GM23248 (cell line): Measurements from ENCODE around the gene MYT1. TPM values are rescaled to one million over a fixed set of nuclear protein-coding genes. Genes with fewer than 3 reads are reported as not detected.

Experiments
- DNase-seq: peaks from one replicate; pipeline ENCODE4 v3.0.0-alpha.2; 2015
- H2AFZ ChIP-seq: fragments of 200-600 bp; sonication (generic); 2 replicates; pipeline ENCODE4 v1.6.1; 2016; ENCODE audit warnings: antibody characterized with exemption
- H3F3A ChIP-seq: fragments of 200-600 bp; sonication (generic); 2 replicates; pipeline ENCODE4 v1.6.1; 2016; ENCODE audit warnings: mild to moderate bottlenecking, antibody characterized with exemption, mixed run types; ENCODE audit not compliant: insufficient read depth
- H3K27ac ChIP-seq: fragments of 200-600 bp; sonication (generic); 2 replicates; pipeline ENCODE4 v1.5.1; 2016; ENCODE audit warnings: mild to moderate bottlenecking
- H3K27me3 ChIP-seq: fragments of 200-600 bp; sonication (generic); replicated peaks from 2 replicates; pipeline ENCODE4 v1.6.1; 2016; ENCODE audit warnings: mild to moderate bottlenecking; ENCODE audit not compliant: insufficient read depth
- H3K36me3 ChIP-seq: fragments of 200-600 bp; sonication (generic); 2 replicates; pipeline ENCODE4 v1.6.1; 2016; ENCODE audit warnings: low read depth, mild to moderate bottlenecking
- H3K4me1 ChIP-seq: fragments of 200-600 bp; sonication (generic); 2 replicates; pipeline ENCODE4 v1.6.1; 2016; ENCODE audit warnings: mild to moderate bottlenecking; ENCODE audit not compliant: insufficient read depth
- H3K4me2 ChIP-seq: fragments of 200-600 bp; sonication (generic); one replicate; pipeline ENCODE4 v1.6.1; 2016; ENCODE audit warnings: mild to moderate bottlenecking; ENCODE audit not compliant: unreplicated experiment
- H3K4me3 ChIP-seq: fragments of 200-600 bp; sonication (generic); 2 replicates; pipeline ENCODE4 v1.5.1; 2016; ENCODE audit warnings: mild to moderate bottlenecking
- H3K79me2 ChIP-seq: fragments of 200-600 bp; sonication (generic); 2 replicates; pipeline ENCODE4 v1.6.1; 2016; ENCODE audit warnings: mild to moderate bottlenecking; ENCODE audit not compliant: insufficient read depth
- H3K9ac ChIP-seq: fragments of 200-600 bp; sonication (generic); 2 replicates; pipeline ENCODE4 v1.6.1; 2016; ENCODE audit warnings: mild to moderate bottlenecking
- H3K9me2 ChIP-seq: fragments of 200-600 bp; sonication (generic); 2 replicates; pipeline ENCODE4 v1.6.1; 2016; ENCODE audit warnings: mixed run types, mild to moderate bottlenecking, moderate library complexity; ENCODE audit not compliant: insufficient read depth
- H3K9me3 ChIP-seq: fragments of 200-600 bp; sonication (generic); one replicate; pipeline ENCODE4 v1.6.1; 2017; ENCODE audit warnings: low read depth
- H4K20me1 ChIP-seq: fragments of 200-600 bp; sonication (generic); 2 replicates; pipeline ENCODE4 v1.6.0; 2016; ENCODE audit not compliant: insufficient read depth
- EZH2 ChIP-seq: fragments of 200-600 bp; sonication (generic); IDR thresholded peaks from 2 replicates; pipeline ENCODE4 v1.6.1; 2018; ENCODE audit warnings: antibody characterized with exemption, mild to moderate bottlenecking; ENCODE audit not compliant: insufficient read depth, poor library complexity, severe bottlenecking
- EZH2phosphoT487 ChIP-seq: fragments of 200-600 bp; sonication (generic); IDR thresholded peaks from 2 replicates; pipeline ENCODE4 v1.6.1; 2018; ENCODE audit warnings: antibody characterized with exemption, moderate library complexity, mild to moderate bottlenecking, low read depth; ENCODE audit not compliant: insufficient read depth
- WGBS, 2 experiments: methylation state at CpG; one replicate each; pipeline ENCODE4 v1.1.6; 2015 to 2017; ENCODE audit warnings: low lambda C conversion rate in 2 of 2, low coverage in 1 of 2; ENCODE audit errors: missing lambda C conversion rate in 2 of 2; 5-methylcytosine and 5-hydroxymethylcytosine counted together
- in situ Hi-C: fragments of 300-500 bp; cut with MboI; formaldehyde crosslinking; loops from 2 replicates; pipeline ENCODE4 v1.15.0; 2020
- polyA plus RNA-seq: library from polyadenylated mRNA; unstranded; fragments of >200 nt; fragmentation: Nextera tagmentation; extraction: Ambion mirVana; gene quantifications from 2 replicates; pipeline ENCODE4 v1.2.1, GENCODE V29; 2016
- total RNA-seq: library from RNA; depleted of rRNA; stranded (reverse); fragments of >200 nt; shearing (Covaris generic); gene quantifications from 2 replicates; pipeline ENCODE4 v1.2.3, GENCODE V29; 2014

The MYT1 gene
- total and polyA plus RNA-seq, 2 experiments from 2014 or later, result not detected

DNA sequence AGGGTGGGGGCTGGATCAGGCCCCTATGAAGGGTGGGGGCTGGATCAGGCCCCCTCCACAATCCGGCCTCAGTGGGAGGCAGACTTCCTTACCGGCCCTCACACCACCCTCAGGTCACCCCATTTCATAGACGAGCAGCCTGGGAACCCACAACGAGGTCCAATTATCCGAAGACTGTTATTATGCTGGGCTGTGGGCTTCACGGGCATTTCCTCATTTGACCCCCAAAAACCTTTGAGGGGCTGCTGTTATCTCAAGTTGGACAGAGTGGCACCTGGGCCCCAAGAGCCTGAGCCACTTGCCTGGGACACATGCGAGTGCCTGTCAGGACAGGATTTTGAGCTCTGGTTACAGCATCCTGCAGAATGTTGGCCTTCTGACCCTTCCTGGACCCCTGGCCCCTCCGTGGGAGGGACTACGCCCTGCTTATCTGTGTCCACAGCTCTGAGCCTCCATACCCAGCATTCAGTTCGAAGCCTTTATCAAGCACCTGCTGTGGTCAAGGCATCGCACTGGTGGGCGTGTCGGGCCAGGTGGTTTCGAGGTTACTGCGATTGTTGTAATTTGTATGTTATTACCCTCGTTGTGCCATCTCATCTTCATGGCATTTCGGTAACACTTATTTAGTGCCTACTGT, 56.8 kb downstream of the MYT1 start:
- Histone ChIP-seq H2AFZ (no peak overlapping the region), H3K9me2 (no peaks in the 10 kb centered on the region), H3K4me2 (no peak overlapping the region), H3K9ac (no peak overlapping the region), H3K36me3 (no peaks in the 10 kb centered on the region), H3K27ac (no peak overlapping the region), H3K4me3 (no peak overlapping the region), H3K9me3 (no peaks in the 10 kb centered on the region), H3K27me3 (peaks cover 36% of the 10 kb centered on the region), H4K20me1 (no peaks in the 10 kb centered on the region), H3K79me2 (no peaks in the 10 kb centered on the region), H3K4me1 (peaks cover 18% of the 10 kb centered on the region), H3F3A (peaks cover 8% of the 10 kb centered on the region)
- DNase-seq, result no peak
- WGBS, 2 experiments, result 64 to 71% methylated on average over 17 of the region's 17 CpGs
- TF ChIP-seq EZH2phosphoT487, result no peak
- TF ChIP-seq EZH2, result no peak
- in situ Hi-C loops, result no loop called here

DNA sequence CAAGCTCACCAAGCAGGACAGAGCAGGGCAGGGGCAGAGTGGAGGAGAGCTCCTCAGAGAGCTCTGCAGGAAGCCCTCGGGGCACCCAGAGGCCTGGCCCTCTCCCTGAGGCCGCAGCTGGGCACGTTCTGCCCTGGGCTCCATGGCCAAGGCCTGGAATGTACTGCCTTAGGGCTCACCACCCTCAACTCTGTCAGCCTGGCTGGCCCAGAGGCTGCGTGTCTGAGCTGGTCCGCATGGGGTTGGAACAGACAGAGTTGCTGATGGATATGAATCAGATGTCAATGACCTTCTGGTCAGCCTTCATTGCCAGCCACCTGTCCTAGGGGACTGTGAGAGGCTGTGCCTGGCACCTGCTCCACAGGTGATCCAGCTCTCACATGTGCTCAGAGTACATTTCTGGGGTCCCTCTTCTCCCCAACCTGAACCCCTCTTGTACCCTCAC, 58.1 kb downstream of the MYT1 start:
- Histone ChIP-seq H3K4me1 (peaks cover 18% of the 10 kb centered on the region), H3K4me3 (no peak overlapping the region), H3K79me2 (no peaks in the 10 kb centered on the region), H3K36me3 (no peaks in the 10 kb centered on the region), H3K9me3 (no peaks in the 10 kb centered on the region), H2AFZ (no peak overlapping the region), H4K20me1 (no peaks in the 10 kb centered on the region), H3F3A (peaks cover 8% of the 10 kb centered on the region), H3K4me2 (no peak overlapping the region), H3K9ac (no peak overlapping the region), H3K27me3 (peaks cover 31% of the 10 kb centered on the region), H3K9me2 (no peaks in the 10 kb centered on the region), H3K27ac (no peak overlapping the region)
- no peak for TF ChIP-seq EZH2
- WGBS, 2 experiments, result 70 to 73% methylated on average over 5 of the region's 5 CpGs
- in situ Hi-C loops, result no loop called here
- peak; percentile 37 for DNase-seq

GRCh38 chr20:64222851-64223525, 58.7 kb downstream of the MYT1 start:
- H3F3A ChIP-seq, result peaks cover 8% of the 10 kb centered on the region
- H3K9ac ChIP-seq, result no peak overlapping the region
- in situ Hi-C loops, result no loop called here
- no peak overlapping the region for H2AFZ ChIP-seq
- WGBS, 2 experiments, result 73 to 77% methylated on average over 20 of the region's 20 CpGs
- no peak overlapping the region for H3K4me3 ChIP-seq
- no peaks in the 10 kb centered on the region for H3K36me3 ChIP-seq
- H3K27ac ChIP-seq, result no peak overlapping the region
- no peaks in the 10 kb centered on the region for H3K9me2 ChIP-seq
- peaks cover 18% of the 10 kb centered on the region for H3K4me1 ChIP-seq
- no peak overlapping the region for H3K4me2 ChIP-seq
- TF ChIP-seq EZH2 (no peak), EZH2phosphoT487 (no peak)
- H3K79me2 ChIP-seq, result no peaks in the 10 kb centered on the region
- DNase-seq, result no peak
- H3K27me3 ChIP-seq, result peaks cover 25% of the 10 kb centered on the region
- H3K9me3 ChIP-seq, result no peaks in the 10 kb centered on the region
- no peaks in the 10 kb centered on the region for H4K20me1 ChIP-seq

- no peaks in the 10 kb centered on the region for H3K79me2 ChIP-seq
- H4K20me1 ChIP-seq, result no peaks in the 10 kb centered on the region
- no peaks in the 10 kb centered on the region for H3K9me2 ChIP-seq
- 35 to 50% methylated on average over 13 of the region's 13 CpGs for WGBS, 2 experiments
- peaks cover 18% of the 10 kb centered on the region for H3K4me1 ChIP-seq
- in situ Hi-C loops, result no loop called here
- TF ChIP-seq EZH2 (no peak), EZH2phosphoT487 (no peak)
- peaks cover 19% of the 10 kb centered on the region for H3K27me3 ChIP-seq
- no peak overlapping the region for H3K4me3 ChIP-seq
- DNase-seq, result no peak
- H3K4me2 ChIP-seq, result no peak overlapping the region
- H3K36me3 ChIP-seq, result no peaks in the 10 kb centered on the region
- peak overlapping the region; percentile 64 for H3K27ac ChIP-seq
- H3K9ac ChIP-seq, result peak overlapping the region; percentile 55
- H3K9me3 ChIP-seq, result no peaks in the 10 kb centered on the region
- no peak overlapping the region for H2AFZ ChIP-seq
- peaks cover 8% of the 10 kb centered on the region for H3F3A ChIP-seq
These were observed 59.3 kb downstream of the MYT1 start for GRCh38 chr20:64223526-64224067.
